GM10266 (cell line): Measurements from ENCODE around the gene LRRC25.

ENCODE experiments used
- DNase-seq: peaks from one replicate; pipeline ENCODE4 v3.0.0; 2012; ENCODE audit errors: extremely low spot score
- CTCF ChIP-seq: IDR thresholded peaks from 2 replicates; pipeline ENCODE4 v1.5.1; 2012; ENCODE audit warnings: mild to moderate bottlenecking, low read depth; ENCODE audit not compliant: control insufficient read depth, insufficient read depth; ENCODE audit errors: missing control alignments

The LRRC25 gene

GRCh38 chr19:18401580-18402112 is 4.2 kb upstream of the LRRC25 start:
- TF ChIP-seq CTCF = peak; percentile 32
- peak; percentile 55 for DNase-seq

GRCh38 chr19:18399008-18399407 is 1.6 kb upstream of the LRRC25 start:
- no peak for TF ChIP-seq CTCF
- no peak for DNase-seq

- DNase-seq = no peak
- no peak for TF ChIP-seq CTCF
Measured at GRCh38 chr19:18396471-18397241, 766 bp downstream of the LRRC25 start.

GRCh38 chr19:18393836-18394235 is 3.6 kb downstream of the LRRC25 start:
- no peak for TF ChIP-seq CTCF
- no peak for DNase-seq

- no peak for TF ChIP-seq CTCF
Measured at GRCh38 chr19:18392926-18393325, 4.5 kb downstream of the LRRC25 start.

GRCh38 chr19:18392417-18392816 is 5.0 kb downstream of the LRRC25 start:
- TF ChIP-seq CTCF = no peak
- DNase-seq = no peak

More at GRCh38 chr19:18392926-18393325, 4.5 kb downstream of the LRRC25 start:
- no peak for DNase-seq

- DNase-seq = no peak
Measured at GRCh38 chr19:18391509-18392075, 5.8 kb downstream of the LRRC25 start.

More at GRCh38 chr19:18391509-18392075, 5.8 kb downstream of the LRRC25 start:
- no peak for TF ChIP-seq CTCF
